HCT116 (cell line): ENCODE measurements around the gene RTKN2.

Source experiments
- CBX3 ChIP-seq: IDR thresholded peaks from 2 replicates; pipeline ENCODE4 v1.6.1; 2012; ENCODE audit warnings: low read depth
- CTCF ChIP-seq, 3 experiments: fragments of 200-600 bp in 1 of 3; sonication (generic) in 1 of 3; IDR thresholded peaks in 2 of 3; conservative IDR thresholded peaks in 1 of 3; 2 replicates each; pipeline ENCODE4 v1.5.1; 2012 to 2017; ENCODE audit warnings: low read depth in 2 of 3, low read length in 2 of 3, antibody characterized with exemption in 1 of 3, borderline replicate concordance in 1 of 3, control low read depth in 1 of 3, mild to moderate bottlenecking in 1 of 3, mixed read lengths in 1 of 3, mixed run types in 1 of 3, moderate library complexity in 1 of 3; ENCODE audit not compliant: insufficient read depth in 1 of 3
- EZH2 ChIP-seq: fragments of 200-600 bp; sonication (generic); IDR thresholded peaks from 2 replicates; pipeline ENCODE4 v1.6.1; 2017; ENCODE audit warnings: antibody characterized with exemption, mixed run types
- EZH2phosphoT487 ChIP-seq: fragments of 200-600 bp; IDR thresholded peaks from 2 replicates; pipeline ENCODE4 v1.6.1; 2018; ENCODE audit warnings: antibody characterized with exemption, borderline replicate concordance
- FOSL1 ChIP-seq: IDR thresholded peaks from 2 replicates; pipeline ENCODE4 v1.6.1; 2012; ENCODE audit warnings: low read depth
- MAX ChIP-seq: IDR thresholded peaks from 2 replicates; pipeline ENCODE4 v1.6.1; 2012
- POLR2A ChIP-seq: IDR thresholded peaks from 2 replicates; pipeline ENCODE4 v1.7.0; 2011; ENCODE audit warnings: borderline replicate concordance; ENCODE audit not compliant: insufficient read depth, insufficient read length; ENCODE audit errors: extremely low read depth
- REST ChIP-seq: IDR thresholded peaks from 2 replicates; pipeline ENCODE4 v1.6.1; 2012; ENCODE audit warnings: low read depth
- SIN3A ChIP-seq: IDR thresholded peaks from 2 replicates; pipeline ENCODE4 v1.6.1; 2012; ENCODE audit warnings: low read depth

- TF ChIP-seq CTCF (IDR thresholded peaks at IDR 0.05 in 2 of 3, conservative IDR thresholded peaks at IDR 0.05 in 1 of 3; ENCODE audit: borderline replicate concordance in 1 of 3, insufficient read depth in 1 of 3, low read depth in 2 of 3, low read length in 2 of 3), result no peak
- TF ChIP-seq EZH2, result no peak
- no peak for TF ChIP-seq CBX3
- no peak for TF ChIP-seq REST
- TF ChIP-seq POLR2A, result no peak
- no peak for TF ChIP-seq FOSL1
- TF ChIP-seq SIN3A, result no peak
- no peak for TF ChIP-seq EZH2phosphoT487
- no peak for TF ChIP-seq MAX
These were observed 16.6 kb downstream of the RTKN2 start for GRCh38 chr10:62252051-62252450.
